ENCODE measurements around the gene KRT74. TPM values are rescaled to one million over a fixed set of nuclear protein-coding genes. Genes with fewer than 3 reads are reported as not detected.

Gene KRT74
- total and polyA plus RNA-seq, 4 donors = not detected

- WGBS = 79% methylated on average over 10 of the region's 10 CpGs
- no peak for DNase-seq (ENCODE audit: low spot score)
- H3K9ac ChIP-seq (ENCODE audit: low read depth in 1 of 2, low read length in 2 of 2) = no peak overlapping the region
Measured at GRCh38 chr12:52616680-52617402, 43.2 kb upstream of the KRT74 start.

More at GRCh38 chr12:52616680-52617402, 43.2 kb upstream of the KRT74 start:
- Histone ChIP-seq H3K4me1 (ENCODE audit: control insufficient read depth in 4 of 4, insufficient read depth in 4 of 4, low read length in 3 of 4) (no peaks in the 10 kb centered on the region), H3K9me3 (ENCODE audit: control insufficient read depth in 4 of 4, low read length in 3 of 4) (no peaks in the 10 kb centered on the region), H3K27ac (ENCODE audit: low read depth in 1 of 2, low read length in 2 of 2) (no peak overlapping the region), H3K4me3 (ENCODE audit: low read depth in 1 of 3, low read length in 3 of 3) (no peak overlapping the region), H3K27me3 (ENCODE audit: control insufficient read depth in 4 of 4, insufficient read depth in 4 of 4, low read length in 3 of 4) (no peaks in the 10 kb centered on the region), H3K36me3 (ENCODE audit: control insufficient read depth in 4 of 4, insufficient read depth in 3 of 4, low read depth in 1 of 4, low read length in 3 of 4) (no peaks in the 10 kb centered on the region)
- TF ChIP-seq MAX (IDR thresholded peaks at IDR 0.05) (no peak), RXRA (IDR thresholded peaks at IDR 0.05) (no peak), CTCF (IDR thresholded peaks at IDR 0.05; ENCODE audit: low read depth, low read length, missing input control) (no peak), ATF3 (IDR thresholded peaks at IDR 0.05) (no peak), TAF1 (conservative IDR thresholded peaks at IDR 0.05) (no peak), HNF4A (conservative IDR thresholded peaks at IDR 0.05) (no peak), NR2F2 (IDR thresholded peaks at IDR 0.05) (no peak), FOXA1 (IDR thresholded peaks at IDR 0.05) (no peak), JUND (IDR thresholded peaks at IDR 0.05) (no peak), HNF4G (IDR thresholded peaks at IDR 0.05) (no peak), SP1 (IDR thresholded peaks at IDR 0.05) (no peak), FOXA2 (IDR thresholded peaks at IDR 0.05) (no peak), RAD21 (IDR thresholded peaks at IDR 0.05) (no peak), REST (IDR thresholded peaks at IDR 0.05) (no peak), EGR1 (IDR thresholded peaks at IDR 0.05; ENCODE audit: low read depth in 2 of 2) (no peak), GABPA (IDR thresholded peaks at IDR 0.05 in 1 of 2, conservative IDR thresholded peaks at IDR 0.05 in 1 of 2) (no peak), ZBTB33 (IDR thresholded peaks at IDR 0.05) (no peak), YY1 (IDR thresholded peaks at IDR 0.05) (no peak)

Data from liver (tissue), 9 donors.